ENCODE data around the gene LETMD1. TPM values are rescaled to one million over a fixed set of nuclear protein-coding genes. Genes with fewer than 3 reads are reported as not detected.

LETMD1 gene
- polyA plus RNA-seq, 2 of the 4 experiments (the other 2 are of a cell fraction), result 29.6 to 72.9 TPM

DNA sequence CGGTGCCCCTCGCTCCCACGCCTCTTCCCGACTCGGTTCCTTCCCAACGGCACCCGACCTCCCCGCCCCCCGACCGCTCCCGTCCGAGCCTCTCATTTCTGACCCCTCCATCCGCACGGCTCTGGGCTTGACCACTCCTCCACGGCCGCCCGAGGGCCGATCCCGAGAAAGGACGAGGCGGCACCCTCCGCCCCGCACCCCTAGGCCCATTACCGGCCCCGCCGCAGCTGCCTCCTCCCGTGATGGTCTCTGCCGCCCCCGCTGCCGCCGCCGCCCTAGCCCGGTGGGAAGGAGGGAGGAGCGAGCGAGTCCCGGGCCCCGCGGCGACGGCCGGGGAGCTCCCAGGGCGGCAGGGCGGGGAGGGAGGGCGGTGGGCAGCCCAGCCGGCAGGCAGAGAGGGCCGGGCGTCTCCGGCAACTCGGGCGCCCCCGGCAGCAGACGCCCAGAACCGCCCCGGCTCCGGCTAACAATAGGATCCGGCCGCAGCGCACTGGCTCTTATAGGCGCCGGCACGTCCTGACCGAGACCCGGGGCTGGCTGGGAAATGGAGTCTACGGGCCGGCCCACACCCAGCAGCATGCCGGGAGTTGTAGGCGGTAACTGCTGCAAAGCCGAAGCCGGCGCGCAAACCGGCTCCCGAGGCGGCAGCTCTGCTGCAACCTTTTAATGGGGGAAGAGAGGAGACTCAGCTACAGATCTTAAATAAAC, 35.2 kb downstream of the LETMD1 start, which contains the start of gene CSRNP2 (continued):
- TF ChIP-seq NR3C1 (IDR thresholded peaks at IDR 0.05) (no peak), HOXB5 (CRISPR knock-in tag; IDR thresholded peaks at IDR 0.05) (no peak), PHF8 (IDR thresholded peaks at IDR 0.05; ENCODE audit: borderline replicate concordance, low read depth) (peak; percentile 99), ZFP36 (IDR thresholded peaks at IDR 0.05; ENCODE audit: borderline replicate concordance, partially characterized antibody) (no peak)
- TF ChIP-seq, protein P1, sequence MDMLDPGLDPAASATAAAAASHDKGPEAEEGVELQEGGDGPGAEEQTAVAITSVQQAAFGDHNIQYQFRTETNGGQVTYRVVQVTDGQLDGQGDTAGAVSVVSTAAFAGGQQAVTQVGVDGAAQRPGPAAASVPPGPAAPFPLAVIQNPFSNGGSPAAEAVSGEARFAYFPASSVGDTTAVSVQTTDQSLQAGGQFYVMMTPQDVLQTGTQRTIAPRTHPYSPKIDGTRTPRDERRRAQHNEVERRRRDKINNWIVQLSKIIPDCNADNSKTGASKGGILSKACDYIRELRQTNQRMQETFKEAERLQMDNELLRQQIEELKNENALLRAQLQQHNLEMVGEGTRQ (IDR thresholded peaks at IDR 0.05), result no peak

DNA sequence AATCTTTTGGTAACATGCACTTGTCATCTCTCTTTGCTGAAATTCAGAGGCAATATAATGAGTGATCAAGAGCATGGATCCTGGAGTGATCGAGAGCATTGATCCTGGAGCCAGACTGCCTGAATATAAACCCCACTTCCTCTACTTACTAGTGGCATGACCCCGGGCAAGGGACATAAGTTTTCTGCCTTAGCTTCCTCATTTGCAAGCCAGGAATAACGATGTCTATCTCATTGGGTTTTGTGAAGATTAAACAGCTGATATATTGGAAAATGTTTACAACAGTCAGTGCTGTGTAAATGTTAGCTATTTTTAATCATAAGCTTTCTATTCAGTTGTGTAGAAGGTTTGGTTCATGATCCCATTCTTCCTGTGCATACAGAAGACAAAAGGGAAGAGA, 37.6 kb downstream of the LETMD1 start:
- no peak overlapping the region for H3K27ac ChIP-seq
- H3K9me3 ChIP-seq, result no peaks in the 10 kb centered on the region
- 81% methylated on average over 3 of the region's 3 CpGs for WGBS (ENCODE audit: missing lambda C conversion rate)
- ChIA-PET POLR2A (interaction anchor here (0.6 kb wide), 1 partner anchor 132 kb away, joined by 7 read pairs; the partner anchor contains the start of gene POU6F1), CTCF (interaction anchor here (0.6 to 1.9 kb wide), 2 partner anchors 16 to 278 kb away, joined by 3 to 4 read pairs; no protein-coding TSS in a partner anchor)
- peaks cover 11% of the 10 kb centered on the region; the same call in 2 of the 3 replicates for H3K4me1 ChIP-seq
- no peak overlapping the region for H3K4me3 ChIP-seq
- TF ChIP-seq, protein P2, sequence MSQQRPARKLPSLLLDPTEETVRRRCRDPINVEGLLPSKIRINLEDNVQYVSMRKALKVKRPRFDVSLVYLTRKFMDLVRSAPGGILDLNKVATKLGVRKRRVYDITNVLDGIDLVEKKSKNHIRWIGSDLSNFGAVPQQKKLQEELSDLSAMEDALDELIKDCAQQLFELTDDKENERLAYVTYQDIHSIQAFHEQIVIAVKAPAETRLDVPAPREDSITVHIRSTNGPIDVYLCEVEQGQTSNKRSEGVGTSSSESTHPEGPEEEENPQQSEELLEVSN (IDR thresholded peaks at IDR 0.05; ENCODE audit: borderline replicate concordance, low read depth), result no peak
- TF ChIP-seq, protein P3, sequence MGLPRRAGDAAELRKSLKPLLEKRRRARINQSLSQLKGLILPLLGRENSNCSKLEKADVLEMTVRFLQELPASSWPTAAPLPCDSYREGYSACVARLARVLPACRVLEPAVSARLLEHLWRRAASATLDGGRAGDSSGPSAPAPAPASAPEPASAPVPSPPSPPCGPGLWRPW (IDR thresholded peaks at IDR 0.05), result no peak
- TF ChIP-seq TFCP2L1 (CRISPR knock-in tag; IDR thresholded peaks at IDR 0.05) (no peak), EP300 (IDR thresholded peaks at IDR 0.05) (no peak), HOXB5 (CRISPR knock-in tag; IDR thresholded peaks at IDR 0.05) (no peak), RARB (CRISPR knock-in tag; IDR thresholded peaks at IDR 0.05) (no peak), MAFK (IDR thresholded peaks at IDR 0.05; ENCODE audit: partially characterized antibody) (no peak), ZSCAN20 (CRISPR knock-in tag; IDR thresholded peaks at IDR 0.05) (no peak), CBX8 (IDR thresholded peaks at IDR 0.05) (no peak), NPAS2 (CRISPR knock-in tag; IDR thresholded peaks at IDR 0.05; ENCODE audit: borderline replicate concordance) (no peak), RCOR1 (IDR thresholded peaks at IDR 0.05; ENCODE audit: low read depth, low read length) (no peak), MAZ (IDR thresholded peaks at IDR 0.05; ENCODE audit: borderline replicate concordance, low read depth, low read length) (no peak), HOXA7 (CRISPR knock-in tag; IDR thresholded peaks at IDR 0.05) (no peak), CHD4 (IDR thresholded peaks at IDR 0.05; ENCODE audit: borderline replicate concordance) (no peak), JUN (IDR thresholded peaks at IDR 0.05) (no peak), HEYL (CRISPR knock-in tag; IDR thresholded peaks at IDR 0.05) (no peak), HDAC2 (IDR thresholded peaks at IDR 0.05) (no peak)
- TF ChIP-seq, protein P4, sequence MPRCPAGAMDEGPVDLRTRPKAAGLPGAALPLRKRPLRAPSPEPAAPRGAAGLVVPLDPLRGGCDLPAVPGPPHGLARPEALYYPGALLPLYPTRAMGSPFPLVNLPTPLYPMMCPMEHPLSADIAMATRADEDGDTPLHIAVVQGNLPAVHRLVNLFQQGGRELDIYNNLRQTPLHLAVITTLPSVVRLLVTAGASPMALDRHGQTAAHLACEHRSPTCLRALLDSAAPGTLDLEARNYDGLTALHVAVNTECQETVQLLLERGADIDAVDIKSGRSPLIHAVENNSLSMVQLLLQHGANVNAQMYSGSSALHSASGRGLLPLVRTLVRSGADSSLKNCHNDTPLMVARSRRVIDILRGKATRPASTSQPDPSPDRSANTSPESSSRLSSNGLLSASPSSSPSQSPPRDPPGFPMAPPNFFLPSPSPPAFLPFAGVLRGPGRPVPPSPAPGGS (IDR thresholded peaks at IDR 0.05), result no peak
- TF ChIP-seq, protein P5, sequence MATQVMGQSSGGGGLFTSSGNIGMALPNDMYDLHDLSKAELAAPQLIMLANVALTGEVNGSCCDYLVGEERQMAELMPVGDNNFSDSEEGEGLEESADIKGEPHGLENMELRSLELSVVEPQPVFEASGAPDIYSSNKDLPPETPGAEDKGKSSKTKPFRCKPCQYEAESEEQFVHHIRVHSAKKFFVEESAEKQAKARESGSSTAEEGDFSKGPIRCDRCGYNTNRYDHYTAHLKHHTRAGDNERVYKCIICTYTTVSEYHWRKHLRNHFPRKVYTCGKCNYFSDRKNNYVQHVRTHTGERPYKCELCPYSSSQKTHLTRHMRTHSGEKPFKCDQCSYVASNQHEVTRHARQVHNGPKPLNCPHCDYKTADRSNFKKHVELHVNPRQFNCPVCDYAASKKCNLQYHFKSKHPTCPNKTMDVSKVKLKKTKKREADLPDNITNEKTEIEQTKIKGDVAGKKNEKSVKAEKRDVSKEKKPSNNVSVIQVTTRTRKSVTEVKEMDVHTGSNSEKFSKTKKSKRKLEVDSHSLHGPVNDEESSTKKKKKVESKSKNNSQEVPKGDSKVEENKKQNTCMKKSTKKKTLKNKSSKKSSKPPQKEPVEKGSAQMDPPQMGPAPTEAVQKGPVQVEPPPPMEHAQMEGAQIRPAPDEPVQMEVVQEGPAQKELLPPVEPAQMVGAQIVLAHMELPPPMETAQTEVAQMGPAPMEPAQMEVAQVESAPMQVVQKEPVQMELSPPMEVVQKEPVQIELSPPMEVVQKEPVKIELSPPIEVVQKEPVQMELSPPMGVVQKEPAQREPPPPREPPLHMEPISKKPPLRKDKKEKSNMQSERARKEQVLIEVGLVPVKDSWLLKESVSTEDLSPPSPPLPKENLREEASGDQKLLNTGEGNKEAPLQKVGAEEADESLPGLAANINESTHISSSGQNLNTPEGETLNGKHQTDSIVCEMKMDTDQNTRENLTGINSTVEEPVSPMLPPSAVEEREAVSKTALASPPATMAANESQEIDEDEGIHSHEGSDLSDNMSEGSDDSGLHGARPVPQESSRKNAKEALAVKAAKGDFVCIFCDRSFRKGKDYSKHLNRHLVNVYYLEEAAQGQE (IDR thresholded peaks at IDR 0.05), result no peak
- no peak overlapping the region for H3K4me2 ChIP-seq
- ATAC-seq (no peak), DNase-seq (ENCODE audit: low read depth in 1 of 2, low spot score in 1 of 2) (no peak), FAIRE-seq (no peak)
